Endodermal cell (in vitro differentiated cells): ENCODE measurements around the gene WASF2. TPM values are rescaled to one million over a fixed set of nuclear protein-coding genes. Genes with fewer than 3 reads are reported as not detected.
"Not testable (repeated sequence)": the region's sequence is repeated elsewhere in the genome, so short reads cannot be mapped to it uniquely, and the experiment has no call there.

Experiments used
- DNase-seq: peaks from one replicate; pipeline ENCODE4 v3.0.0-alpha.2; 2017
- H3K27ac ChIP-seq: 2 replicates; pipeline ENCODE4 v1.5.1; 2013; ENCODE audit warnings: mild to moderate bottlenecking, low read depth, low read length, moderate library complexity
- H3K27me3 ChIP-seq: 2 replicates; pipeline ENCODE4 v1.6.1; 2013; ENCODE audit warnings: mild to moderate bottlenecking, low read length, moderate library complexity; ENCODE audit not compliant: insufficient read depth, control insufficient read depth, poor library complexity, severe bottlenecking
- H3K36me3 ChIP-seq: 2 replicates; pipeline ENCODE4 v1.7.0; 2013; ENCODE audit warnings: mild to moderate bottlenecking, low read length, moderate library complexity; ENCODE audit not compliant: control insufficient read depth, insufficient read depth
- H3K4me1 ChIP-seq: one replicate; pipeline ENCODE4 v1.7.0; 2013; ENCODE audit warnings: low read length; ENCODE audit not compliant: control insufficient read depth, insufficient read depth
- H3K4me3 ChIP-seq: 2 replicates; pipeline ENCODE4 v1.5.1; 2013; ENCODE audit warnings: mild to moderate bottlenecking, low read length, moderate library complexity
- H3K9ac ChIP-seq: 2 replicates; pipeline ENCODE4 v1.6.1; 2013; ENCODE audit warnings: mild to moderate bottlenecking, low read length, moderate library complexity; ENCODE audit not compliant: poor library complexity, severe bottlenecking; ENCODE audit errors: extremely low read depth
- H3K9me3 ChIP-seq: 2 replicates; pipeline ENCODE4 v1.6.1; 2013; ENCODE audit warnings: mild to moderate bottlenecking, low read length, moderate library complexity; ENCODE audit not compliant: control insufficient read depth
- H3K27ac Mint-ChIP-seq: 2 replicates; pipeline ENCODE4 v1.8.0; 2020; ENCODE audit warnings: mixed read lengths
- H3K27me3 Mint-ChIP-seq: 2 replicates; pipeline ENCODE4 v1.8.0; 2021; ENCODE audit warnings: mild to moderate bottlenecking, mixed read lengths; ENCODE audit not compliant: insufficient read depth
- H3K36me3 Mint-ChIP-seq: 2 replicates; pipeline ENCODE4 v1.8.0; 2020; ENCODE audit warnings: low read depth, mixed read lengths
- H3K4me1 Mint-ChIP-seq: 2 replicates; pipeline ENCODE4 v1.8.0; 2020; ENCODE audit warnings: mixed read lengths
- H3K4me3 Mint-ChIP-seq: 2 replicates; pipeline ENCODE4 v1.8.0; 2020; ENCODE audit warnings: mild to moderate bottlenecking, moderate library complexity, mixed read lengths
- H3K9me3 Mint-ChIP-seq: 2 replicates; pipeline ENCODE4 v1.8.0; 2020; ENCODE audit warnings: mild to moderate bottlenecking, mixed read lengths
- WGBS, 2 experiments: methylation state at CpG; one replicate each; pipeline versions ENCODE4 v1.1.5 to v1.1.7; 2013; ENCODE audit warnings: missing lambda C conversion rate in 2 of 2, mixed read lengths in 1 of 2; ENCODE audit not compliant: insufficient coverage in 1 of 2, insufficient read length in 1 of 2; 5-methylcytosine and 5-hydroxymethylcytosine counted together
- total RNA-seq, 2 donors: library from RNA; stranded (reverse); fragmentation: NEBNext Ultra II Directional in 1 of 2; extraction: Animal tissue kit (Norgen Biotek cat#: 25700) in 1 of 2; gene quantifications; 2 replicates in 1 of 2; 3 replicates in 1 of 2; pipeline ENCODE4 v1.2.1, GENCODE V29; 2021
- TF ChIP-seq, protein P1 (sequence below): fragments of 200-600 bp; sonication (generic); conservative IDR thresholded peaks from 2 replicates; pipeline ENCODE4 v1.5.0; 2021; ENCODE audit warnings: antibody characterized with exemption, mild to moderate bottlenecking

The WASF2 gene
- total RNA-seq, 2 donors from 2014 or later, result 90.0 to 98.8 TPM

DNA sequence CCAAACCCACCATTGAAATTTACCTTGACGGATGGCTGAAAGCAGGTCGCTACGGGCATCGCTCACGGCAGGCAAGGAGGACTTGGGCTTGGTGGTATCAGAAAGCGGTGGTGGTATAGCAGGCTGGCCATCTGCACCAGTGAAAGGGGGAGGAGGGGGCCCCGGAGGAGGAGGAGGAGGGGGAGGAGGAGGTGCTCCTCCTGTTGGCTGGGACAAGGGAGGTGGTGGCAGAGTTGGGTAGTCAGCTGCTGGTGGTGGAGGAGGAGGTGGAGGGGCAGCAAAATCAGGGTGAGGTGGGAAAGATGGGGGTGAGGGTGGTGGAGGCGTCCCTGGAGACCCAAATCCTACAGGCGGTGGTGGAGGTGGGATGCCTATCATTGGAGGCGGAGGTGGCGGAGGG is 80.3 kb downstream of the WASF2 start:
- H3K4me3 ChIP-seq, result no peak overlapping the region
- no peak overlapping the region for H3K4me3 Mint-ChIP-seq
- no peaks in the 10 kb centered on the region for H3K9me3 ChIP-seq
- no peak for DNase-seq
- no peak overlapping the region for H3K9ac ChIP-seq
- H3K27ac ChIP-seq, result no peak overlapping the region
- H3K27ac Mint-ChIP-seq, result no peak overlapping the region
- no peaks in the 10 kb centered on the region for H3K9me3 Mint-ChIP-seq
- peaks cover 66% of the 10 kb centered on the region for H3K36me3 Mint-ChIP-seq
- H3K36me3 ChIP-seq, result peaks cover 69% of the 10 kb centered on the region
- H3K4me1 ChIP-seq, result peaks cover 10% of the 10 kb centered on the region
- H3K4me1 Mint-ChIP-seq, result peaks cover 18% of the 10 kb centered on the region
- WGBS, 2 experiments, result 96 to 100% methylated on average over 2 to 11 of the region's 11 CpGs
- TF ChIP-seq, protein P1, sequence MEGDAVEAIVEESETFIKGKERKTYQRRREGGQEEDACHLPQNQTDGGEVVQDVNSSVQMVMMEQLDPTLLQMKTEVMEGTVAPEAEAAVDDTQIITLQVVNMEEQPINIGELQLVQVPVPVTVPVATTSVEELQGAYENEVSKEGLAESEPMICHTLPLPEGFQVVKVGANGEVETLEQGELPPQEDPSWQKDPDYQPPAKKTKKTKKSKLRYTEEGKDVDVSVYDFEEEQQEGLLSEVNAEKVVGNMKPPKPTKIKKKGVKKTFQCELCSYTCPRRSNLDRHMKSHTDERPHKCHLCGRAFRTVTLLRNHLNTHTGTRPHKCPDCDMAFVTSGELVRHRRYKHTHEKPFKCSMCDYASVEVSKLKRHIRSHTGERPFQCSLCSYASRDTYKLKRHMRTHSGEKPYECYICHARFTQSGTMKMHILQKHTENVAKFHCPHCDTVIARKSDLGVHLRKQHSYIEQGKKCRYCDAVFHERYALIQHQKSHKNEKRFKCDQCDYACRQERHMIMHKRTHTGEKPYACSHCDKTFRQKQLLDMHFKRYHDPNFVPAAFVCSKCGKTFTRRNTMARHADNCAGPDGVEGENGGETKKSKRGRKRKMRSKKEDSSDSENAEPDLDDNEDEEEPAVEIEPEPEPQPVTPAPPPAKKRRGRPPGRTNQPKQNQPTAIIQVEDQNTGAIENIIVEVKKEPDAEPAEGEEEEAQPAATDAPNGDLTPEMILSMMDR, result no peak
- no peaks in the 10 kb centered on the region for H3K27me3 Mint-ChIP-seq
- H3K27me3 ChIP-seq, result no peaks in the 10 kb centered on the region

DNA sequence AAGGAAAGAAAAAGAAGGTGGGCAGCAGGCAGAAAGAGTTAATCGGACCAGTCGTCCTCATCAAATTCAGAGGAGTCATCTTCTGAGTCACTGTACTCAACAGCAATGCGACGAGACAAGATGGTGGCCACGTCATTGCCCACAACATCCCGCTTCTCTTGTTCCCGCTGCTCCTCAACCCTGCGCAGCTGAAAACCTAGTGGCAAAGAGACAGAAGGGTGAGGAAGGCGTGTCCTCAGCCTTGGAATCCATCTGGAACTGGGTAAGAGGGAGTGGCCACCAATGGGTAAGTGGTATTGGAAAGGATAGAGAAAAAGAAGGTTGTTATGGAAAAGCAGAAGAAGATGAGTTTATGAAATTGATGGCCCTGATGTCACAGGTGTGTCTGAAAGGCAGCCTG is 81.8 kb downstream of the WASF2 start:
- no peak for DNase-seq
- TF ChIP-seq, protein P1, result no peak
- Mint-ChIP-seq H3K27ac (peak overlapping the region; percentile 39), H3K4me3 (no peak overlapping the region), H3K36me3 (peaks cover 51% of the 10 kb centered on the region), H3K4me1 (peaks cover 30% of the 10 kb centered on the region), H3K9me3 (no peaks in the 10 kb centered on the region), H3K27me3 (no peaks in the 10 kb centered on the region)
- H3K9ac ChIP-seq, result no peak overlapping the region
- H3K4me1 ChIP-seq, result peaks cover 12% of the 10 kb centered on the region
- H3K36me3 ChIP-seq, result peaks cover 54% of the 10 kb centered on the region
- WGBS, 2 experiments, result 95 to 98% methylated on average over 9 of the region's 9 CpGs
- H3K9me3 ChIP-seq, result no peaks in the 10 kb centered on the region
- no peaks in the 10 kb centered on the region for H3K27me3 ChIP-seq
- no peak overlapping the region for H3K4me3 ChIP-seq
- H3K27ac ChIP-seq, result no peak overlapping the region

DNA sequence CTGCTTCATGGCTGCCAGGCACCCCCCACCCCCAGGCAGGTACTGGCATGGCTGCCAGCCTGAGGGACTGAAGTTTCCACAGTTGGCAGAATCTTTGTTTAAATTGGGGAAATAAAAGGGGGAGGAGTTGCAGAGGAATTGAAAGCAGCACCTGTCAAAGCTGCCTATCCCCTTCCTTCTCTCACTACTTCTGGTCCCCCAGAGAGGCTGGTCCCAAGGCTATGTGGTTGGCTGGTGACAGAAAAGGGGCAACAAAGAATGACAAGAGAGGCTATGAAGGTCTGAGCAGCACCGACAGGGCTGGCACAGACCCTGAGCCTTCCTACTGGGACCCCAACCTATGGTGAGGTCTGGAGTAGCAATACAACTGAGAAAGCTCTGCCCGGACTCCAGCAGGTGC is 83.2 kb downstream of the WASF2 start:
- H3K27ac Mint-ChIP-seq, result peak overlapping the region; percentile 55
- not testable (repeated sequence) for H3K9me3 Mint-ChIP-seq, H3K27me3 Mint-ChIP-seq, H3K9me3 ChIP-seq, H3K4me3 ChIP-seq, H3K4me3 Mint-ChIP-seq, DNase-seq, H3K27me3 ChIP-seq, H3K9ac ChIP-seq
- H3K4me1 Mint-ChIP-seq, result peaks cover 37% of the 10 kb centered on the region
- 93 to 100% methylated on average over 1 to 2 of the region's 2 CpGs for WGBS, 2 experiments
- peaks cover 37% of the 10 kb centered on the region for H3K36me3 Mint-ChIP-seq
- Histone ChIP-seq H3K27ac (peak overlapping the region; percentile 77), H3K36me3 (peaks cover 41% of the 10 kb centered on the region), H3K4me1 (peaks cover 12% of the 10 kb centered on the region)

DNA sequence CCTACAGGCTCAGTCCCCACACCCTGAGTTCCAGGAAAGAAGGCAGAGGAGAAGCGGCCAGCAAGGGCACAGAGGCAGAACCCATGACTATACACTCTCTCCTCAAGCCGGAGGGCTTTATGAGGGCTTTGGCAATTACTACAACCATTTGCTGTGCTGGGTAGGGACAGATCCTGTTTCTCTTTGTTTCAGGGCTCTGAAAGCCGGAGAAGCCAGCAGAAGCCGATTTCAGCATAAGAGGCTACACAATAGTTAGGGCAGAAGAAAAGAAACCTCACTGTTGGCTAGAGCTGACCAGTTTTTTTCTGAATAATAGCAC is 83.6 kb downstream of the WASF2 start:
- Mint-ChIP-seq H3K27me3 (no peaks in the 10 kb centered on the region), H3K27ac (peak overlapping the region; percentile 93), H3K9me3 (no peaks in the 10 kb centered on the region), H3K4me1 (peaks cover 37% of the 10 kb centered on the region), H3K4me3 (no peak overlapping the region), H3K36me3 (peaks cover 36% of the 10 kb centered on the region)
- Histone ChIP-seq H3K27ac (peak overlapping the region; percentile 77), H3K4me1 (peaks cover 12% of the 10 kb centered on the region), H3K9me3 (no peaks in the 10 kb centered on the region), H3K36me3 (peaks cover 39% of the 10 kb centered on the region), H3K9ac (no peak overlapping the region), H3K4me3 (no peak overlapping the region), H3K27me3 (no peaks in the 10 kb centered on the region)
- DNase-seq, result no peak
- TF ChIP-seq, protein P1, result no peak
- WGBS, 2 experiments, result 69 to 83% methylated on average over 2 to 4 of the region's 4 CpGs
